Caco-2 (cell line): Measurements from ENCODE around the gene KHDC4. TPM values are rescaled to one million over a fixed set of nuclear protein-coding genes. Genes with fewer than 3 reads are reported as not detected.

ENCODE experiments used
- BruUV-seq: library from RNA; stranded (reverse); fragments of 400-500 nt; replicated peaks from 2 replicates; lab custom pipeline; 2021; lab: Mats Ljungman, UMichigan
- CTCF ChIA-PET: fragments of 300-600 bp; sonication (Branson Sonifier 250); formaldehyde crosslinking; loops from one replicate; lab custom pipeline; 2022; ENCODE audit warnings: antibody characterized with exemption; lab: Charles Lee
- POLR2A ChIA-PET: fragments of 300-600 bp; sonication (Branson Sonifier 250); formaldehyde crosslinking; loops from one replicate; lab custom pipeline; 2022; ENCODE audit warnings: antibody characterized with exemption; lab: Charles Lee
- DNase-seq, 2 experiments: peaks; one replicate each; pipeline versions ENCODE4 v3.0.0 to v3.0.0-alpha.2; 2020 to 2022
- H3K27me3 ChIP-seq: replicated peaks from 2 replicates; pipeline ENCODE4 v1.6.0; 2011; ENCODE audit warnings: low read length; ENCODE audit not compliant: control insufficient read depth, insufficient read depth
- H3K36me3 ChIP-seq: 2 replicates; pipeline ENCODE4 v1.5.1; 2011; ENCODE audit warnings: low read length; ENCODE audit not compliant: control insufficient read depth, insufficient read depth
- H3K4me1 ChIP-seq: fragments of 250-450 bp; sonication (Bioruptor Pico); 2 replicates; pipeline ENCODE4 v1.5.1; 2020; ENCODE audit warnings: mild to moderate bottlenecking
- H3K4me3 ChIP-seq: 2 replicates; pipeline ENCODE4 v1.5.1; 2011; ENCODE audit warnings: low read depth, mild to moderate bottlenecking, control low read depth, low read length
- H3K9me3 ChIP-seq: fragments of 250-450 bp; sonication (Bioruptor Pico); 2 replicates; pipeline ENCODE4 v1.5.1; 2020; ENCODE audit warnings: mild to moderate bottlenecking, moderate library complexity
- H3K27ac Mint-ChIP-seq: one replicate; pipeline ENCODE4 v1.8.0; 2022; ENCODE audit warnings: mixed read lengths; ENCODE audit not compliant: unreplicated experiment
- H3K27me3 Mint-ChIP-seq: one replicate; pipeline ENCODE4 v1.8.0; 2022; ENCODE audit warnings: mixed read lengths; ENCODE audit not compliant: insufficient read depth, unreplicated experiment
- H3K36me3 Mint-ChIP-seq: one replicate; pipeline ENCODE4 v1.8.0; 2022; ENCODE audit warnings: mild to moderate bottlenecking, mixed read lengths; ENCODE audit not compliant: insufficient read depth, unreplicated experiment
- H3K4me1 Mint-ChIP-seq: one replicate; pipeline ENCODE4 v1.8.0; 2022; ENCODE audit warnings: low read depth, mixed read lengths; ENCODE audit not compliant: unreplicated experiment
- H3K4me3 Mint-ChIP-seq: one replicate; pipeline ENCODE4 v1.8.0; 2022; ENCODE audit warnings: mild to moderate bottlenecking, moderate library complexity, mixed read lengths; ENCODE audit not compliant: unreplicated experiment
- H3K9me3 Mint-ChIP-seq: one replicate; pipeline ENCODE4 v1.8.0; 2022; ENCODE audit warnings: mixed read lengths; ENCODE audit not compliant: unreplicated experiment
- intact Hi-C: fragments of 100-400 bp; cut with micrococcal nuclease; formaldehyde crosslinking; loops from one replicate; pipeline ENCODE4 v1.10.0; 2022; ENCODE audit not compliant: unreplicated experiment
- total RNA-seq: library from RNA; stranded (reverse); gene quantifications from 2 replicates; pipeline ENCODE4 v1.2.3, GENCODE V29; 2022
- TF ChIP-seq, protein P1 (sequence below), 2 experiments: fragments of 200-600 bp in 1 of 2; IDR thresholded peaks; 1 replicate in 1 of 2; 2 replicates in 1 of 2; pipeline versions ENCODE4 v1.5.1 to v1.8.0; 2011 to 2022; ENCODE audit warnings: antibody characterized with exemption in 1 of 2, control low read depth in 1 of 2, inconsistent platforms in 1 of 2, low read depth in 1 of 2, low read length in 1 of 2, mild to moderate bottlenecking in 1 of 2, moderate library complexity in 1 of 2; ENCODE audit not compliant: insufficient read depth in 1 of 2, severe bottlenecking in 1 of 2, unreplicated experiment in 1 of 2

Gene KHDC4
- total RNA-seq, 1 experiment from 2014 or later = 68.5 TPM

DNA sequence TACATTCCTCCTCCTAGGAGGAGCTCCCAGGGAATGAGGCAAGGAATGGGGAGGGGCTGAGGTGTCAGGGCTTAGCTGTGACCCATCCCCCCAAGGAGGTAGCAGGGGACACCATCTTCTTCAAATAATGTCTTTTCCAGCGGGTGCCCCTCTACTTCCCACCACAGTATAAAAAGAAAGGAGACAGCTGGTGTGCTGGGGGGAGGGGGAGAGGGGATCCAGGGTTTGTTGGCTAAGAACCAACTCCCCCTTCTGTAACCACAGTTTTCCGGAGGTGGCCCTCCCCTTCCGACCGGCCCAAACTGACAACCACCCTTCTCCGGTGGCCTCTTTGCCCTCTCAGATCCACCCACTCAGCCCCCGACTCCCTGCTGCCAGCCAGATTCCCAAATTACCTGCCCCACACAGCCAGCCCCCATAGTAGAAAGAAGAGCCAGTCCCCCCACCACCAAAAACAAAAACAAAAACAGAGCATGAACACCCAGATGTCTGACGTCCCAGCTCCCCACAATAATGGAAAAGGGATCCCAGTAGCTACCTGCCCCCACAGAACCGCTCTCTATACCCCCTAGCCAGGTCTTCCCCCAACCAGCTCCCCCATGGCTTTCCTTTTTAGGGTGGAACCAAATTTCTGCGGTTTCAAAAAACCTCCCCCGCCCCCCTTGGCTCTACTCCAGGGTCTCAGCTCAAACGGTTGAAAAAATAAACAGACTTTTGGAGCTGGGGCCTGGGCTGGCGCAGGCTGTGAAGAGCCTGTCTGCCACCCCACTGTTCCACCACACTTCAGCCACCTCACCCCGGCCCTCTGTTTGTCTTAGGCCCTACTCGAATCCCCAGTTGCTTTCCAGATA, 42.1 kb upstream of the KHDC4 start:
- H3K36me3 Mint-ChIP-seq = peaks cover 6% of the 10 kb centered on the region
- peak in 1 of 2 experiments; percentile 30 for DNase-seq
- intact Hi-C loops = no loop called here
- peak overlapping the region; percentile 82 for H3K4me3 Mint-ChIP-seq
- Histone ChIP-seq H3K4me1 (peaks cover 44% of the 10 kb centered on the region), H3K36me3 (no peaks in the 10 kb centered on the region; the same call in 1 of the 2 replicates), H3K27me3 (no peaks in the 10 kb centered on the region), H3K9me3 (no peaks in the 10 kb centered on the region), H3K4me3 (peak overlapping the region; percentile 99; the same call in 1 of the 2 replicates)
- peak overlapping the region; percentile 50 for H3K27ac Mint-ChIP-seq
- H3K9me3 Mint-ChIP-seq = no peaks in the 10 kb centered on the region
- TF ChIP-seq, protein P1, sequence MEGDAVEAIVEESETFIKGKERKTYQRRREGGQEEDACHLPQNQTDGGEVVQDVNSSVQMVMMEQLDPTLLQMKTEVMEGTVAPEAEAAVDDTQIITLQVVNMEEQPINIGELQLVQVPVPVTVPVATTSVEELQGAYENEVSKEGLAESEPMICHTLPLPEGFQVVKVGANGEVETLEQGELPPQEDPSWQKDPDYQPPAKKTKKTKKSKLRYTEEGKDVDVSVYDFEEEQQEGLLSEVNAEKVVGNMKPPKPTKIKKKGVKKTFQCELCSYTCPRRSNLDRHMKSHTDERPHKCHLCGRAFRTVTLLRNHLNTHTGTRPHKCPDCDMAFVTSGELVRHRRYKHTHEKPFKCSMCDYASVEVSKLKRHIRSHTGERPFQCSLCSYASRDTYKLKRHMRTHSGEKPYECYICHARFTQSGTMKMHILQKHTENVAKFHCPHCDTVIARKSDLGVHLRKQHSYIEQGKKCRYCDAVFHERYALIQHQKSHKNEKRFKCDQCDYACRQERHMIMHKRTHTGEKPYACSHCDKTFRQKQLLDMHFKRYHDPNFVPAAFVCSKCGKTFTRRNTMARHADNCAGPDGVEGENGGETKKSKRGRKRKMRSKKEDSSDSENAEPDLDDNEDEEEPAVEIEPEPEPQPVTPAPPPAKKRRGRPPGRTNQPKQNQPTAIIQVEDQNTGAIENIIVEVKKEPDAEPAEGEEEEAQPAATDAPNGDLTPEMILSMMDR (IDR thresholded peaks at IDR 0.05; ENCODE audit: insufficient read depth in 1 of 2, low read depth in 1 of 2, low read length in 1 of 2, severe bottlenecking in 1 of 2, unreplicated experiment in 1 of 2) = no peak
- ChIA-PET CTCF (interaction anchor here (0.5 to 1.6 kb wide), 4 partner anchors 13 to 89 kb away, joined by 3 to 6 read pairs (median 4); no protein-coding TSS in a partner anchor), POLR2A (no interaction called here)
- H3K27me3 Mint-ChIP-seq = no peaks in the 10 kb centered on the region
- H3K4me1 Mint-ChIP-seq = peaks cover 43% of the 10 kb centered on the region
- no TSS peak for BruUV-seq

DNA sequence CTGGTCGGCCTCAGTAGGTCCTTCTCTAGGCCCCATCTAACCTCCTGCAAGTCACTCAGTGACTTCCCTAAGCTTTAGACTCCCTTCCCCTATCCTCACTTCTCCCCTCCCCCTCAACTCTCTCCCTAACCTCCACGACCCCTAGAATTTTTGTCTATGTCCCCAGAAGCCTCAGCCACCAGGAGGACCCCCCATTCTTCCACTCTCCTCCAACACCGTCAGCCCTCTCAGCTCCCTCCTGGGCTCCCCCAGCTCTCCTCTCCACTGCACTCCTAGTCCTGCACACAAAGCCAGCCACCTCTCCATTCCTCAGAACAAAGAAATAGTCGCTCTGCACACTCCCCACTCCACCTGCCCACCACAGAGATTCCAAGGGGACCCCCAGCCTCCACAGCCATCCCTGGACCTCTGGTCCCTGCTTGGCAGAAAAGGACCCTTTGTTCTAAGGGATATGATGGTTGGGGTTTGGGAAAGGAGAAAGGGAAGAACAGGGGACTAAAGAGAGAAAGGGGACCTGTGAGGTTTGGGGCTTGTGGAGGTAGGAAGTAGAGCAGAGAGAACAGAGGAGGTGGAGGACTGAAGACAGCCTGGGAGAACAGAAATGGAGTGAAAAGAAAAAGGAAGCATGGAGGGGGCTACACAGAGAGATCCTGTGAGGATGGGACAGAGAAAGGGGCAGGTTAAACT, 41.3 kb upstream of the KHDC4 start:
- TF ChIP-seq, protein P1 (IDR thresholded peaks at IDR 0.05; ENCODE audit: insufficient read depth in 1 of 2, low read depth in 1 of 2, low read length in 1 of 2, severe bottlenecking in 1 of 2, unreplicated experiment in 1 of 2) = no peak
- Histone ChIP-seq H3K9me3 (no peaks in the 10 kb centered on the region), H3K4me1 (peaks cover 42% of the 10 kb centered on the region), H3K27me3 (no peaks in the 10 kb centered on the region), H3K36me3 (no peaks in the 10 kb centered on the region; the same call in 1 of the 2 replicates), H3K4me3 (no peak overlapping the region)
- intact Hi-C loops = no loop called here
- Mint-ChIP-seq H3K4me3 (peak overlapping the region; percentile 50), H3K27me3 (no peaks in the 10 kb centered on the region), H3K27ac (peak overlapping the region; percentile 50), H3K4me1 (peaks cover 36% of the 10 kb centered on the region), H3K9me3 (no peaks in the 10 kb centered on the region), H3K36me3 (peaks cover 7% of the 10 kb centered on the region)
- no TSS peak for BruUV-seq
- DNase-seq = no peak
- POLR2A ChIA-PET = no interaction called here
- CTCF ChIA-PET = interaction anchor here (0.9 kb wide), 2 partner anchors 14 to 37 kb away, joined by 3 to 5 read pairs; no protein-coding TSS in a partner anchor
